CD14-positive monocyte (primary cell): ENCODE data around the gene MAP6D1. TPM values are rescaled to one million over a fixed set of nuclear protein-coding genes. Genes with fewer than 3 reads are reported as not detected.

Experiments used
- DNase-seq, 3 donors: peaks; one replicate each; pipeline ENCODE4 v3.0.0-alpha.2; 2011 to 2022
- H2AFZ ChIP-seq: 2 replicates; pipeline ENCODE4 v1.6.0; 2012; ENCODE audit warnings: mild to moderate bottlenecking, low read depth, low read length, inconsistent platforms; ENCODE audit not compliant: insufficient read depth, poor library complexity, severe bottlenecking
- H3K27ac ChIP-seq, 2 donors: 1 replicate in 1 of 2; 2 replicates in 1 of 2; pipeline ENCODE4 v1.5.1; 2012 to 2013; ENCODE audit warnings: low read length in 2 of 2, control low read depth in 1 of 2, inconsistent platforms in 1 of 2, low read depth in 1 of 2, mild to moderate bottlenecking in 1 of 2
- H3K27me3 ChIP-seq, 2 donors: one replicate each; pipeline versions ENCODE4 v1.6.0 to v1.6.1; 2011 to 2013; ENCODE audit warnings: low read length in 2 of 2; ENCODE audit not compliant: control insufficient read depth in 2 of 2, insufficient read depth in 2 of 2
- H3K36me3 ChIP-seq, 2 donors: replicated peaks in 1 of 2; 1 replicate in 1 of 2; 2 replicates in 1 of 2; pipeline versions ENCODE4 v1.5.1 to v1.6.1; 2012 to 2013; ENCODE audit warnings: low read length in 2 of 2, control low read depth in 1 of 2, inconsistent platforms in 1 of 2, mild to moderate bottlenecking in 1 of 2; ENCODE audit not compliant: insufficient read depth in 2 of 2, control insufficient read depth in 1 of 2
- H3K4me1 ChIP-seq, 2 donors: 1 replicate in 1 of 2; 2 replicates in 1 of 2; pipeline versions ENCODE4 v1.5.1 to v1.6.1; 2012 to 2013; ENCODE audit warnings: low read length in 2 of 2, control low read depth in 1 of 2, inconsistent platforms in 1 of 2, mild to moderate bottlenecking in 1 of 2, moderate library complexity in 1 of 2; ENCODE audit not compliant: insufficient read depth in 2 of 2, control insufficient read depth in 1 of 2
- H3K4me2 ChIP-seq: replicated peaks from 2 replicates; pipeline ENCODE3; 2012; ENCODE audit warnings: low read length, moderate library complexity, mild to moderate bottlenecking; ENCODE audit not compliant: poor library complexity, severe bottlenecking; ENCODE audit errors: extremely low read depth
- H3K4me3 ChIP-seq, 3 experiments: fragments of 200-600 bp in 1 of 3; sonication (generic) in 1 of 3; replicated peaks in 1 of 3; 1 replicate in 2 of 3; 2 replicates in 1 of 3; pipeline ENCODE4 v1.5.1; 2011 to 2013; ENCODE audit warnings: low read length in 3 of 3, mild to moderate bottlenecking in 3 of 3, control low read depth in 2 of 3, low read depth in 2 of 3, inconsistent platforms in 1 of 3, moderate library complexity in 1 of 3
- H3K79me2 ChIP-seq: 2 replicates; pipeline ENCODE4 v1.6.0; 2012; ENCODE audit warnings: mild to moderate bottlenecking, control low read depth, inconsistent platforms, low read length, moderate library complexity; ENCODE audit not compliant: insufficient read depth
- H3K9ac ChIP-seq: 2 replicates; pipeline ENCODE4 v1.6.0; 2017; ENCODE audit warnings: low read length, mild to moderate bottlenecking; ENCODE audit not compliant: insufficient read depth, poor library complexity, severe bottlenecking
- H3K9me3 ChIP-seq, 2 donors: replicated peaks in 1 of 2; 1 replicate in 1 of 2; 2 replicates in 1 of 2; pipeline versions ENCODE4 v1.5.1 to v1.6.1; 2012 to 2013; ENCODE audit warnings: low read length in 2 of 2, control low read depth in 1 of 2; ENCODE audit not compliant: control insufficient read depth in 1 of 2, insufficient read depth in 1 of 2
- H4K20me1 ChIP-seq: 2 replicates; pipeline ENCODE4 v1.6.0; 2012; ENCODE audit warnings: mild to moderate bottlenecking, low read length, control low read depth, moderate library complexity; ENCODE audit not compliant: insufficient read depth
- H3K27ac Mint-ChIP-seq, 7 donors: one replicate each; pipeline ENCODE4 v1.8.0; 2020; ENCODE audit warnings: mild to moderate bottlenecking in 7 of 7, mixed read lengths in 7 of 7, moderate library complexity in 6 of 7, inconsistent platforms in 2 of 7
- H3K27me3 Mint-ChIP-seq, 3 donors: one replicate each; pipeline ENCODE4 v1.8.0; 2021 to 2022; ENCODE audit warnings: low read depth in 3 of 3, mild to moderate bottlenecking in 3 of 3, mixed read lengths in 3 of 3, moderate library complexity in 3 of 3, inconsistent platforms in 1 of 3
- H3K36me3 Mint-ChIP-seq, 2 donors: one replicate each; pipeline ENCODE4 v1.8.0; 2020; ENCODE audit warnings: mixed read lengths in 2 of 2, inconsistent platforms in 1 of 2, mild to moderate bottlenecking in 1 of 2
- H3K4me1 Mint-ChIP-seq: one replicate; pipeline ENCODE4 v1.8.0; 2020; ENCODE audit warnings: mild to moderate bottlenecking, mixed read lengths
- H3K4me3 Mint-ChIP-seq, 2 donors: one replicate each; pipeline ENCODE4 v1.8.0; 2020; ENCODE audit warnings: mild to moderate bottlenecking in 2 of 2, mixed read lengths in 2 of 2, moderate library complexity in 1 of 2
- H3K9me3 Mint-ChIP-seq, 7 donors: one replicate each; pipeline ENCODE4 v1.8.0; 2020 to 2022; ENCODE audit warnings: mixed read lengths in 7 of 7, mild to moderate bottlenecking in 6 of 7, moderate library complexity in 6 of 7, inconsistent platforms in 2 of 7
- CTCF ChIP-seq: fragments of 200-600 bp; IDR thresholded peaks from one replicate; pipeline ENCODE4 v1.8.0; 2022; ENCODE audit warnings: antibody characterized with exemption, mild to moderate bottlenecking
- WGBS: methylation state at CpG from one replicate; pipeline ENCODE4 v1.1.5; 2013; ENCODE audit warnings: missing lambda C conversion rate; ENCODE audit not compliant: insufficient coverage; 5-methylcytosine and 5-hydroxymethylcytosine counted together
- intact Hi-C, 2 donors: fragments of 100-400 bp; cut with micrococcal nuclease; formaldehyde crosslinking; loops; one replicate each; pipeline versions ENCODE4 v1.15.0 to v1.15.1; 2023
- polyA plus RNA-seq, 3 donors: library from polyadenylated mRNA; depleted of rRNA in 1 of 3; unstranded in 2 of 3; stranded (reverse) in 1 of 3; fragments of 300-500 nt in 2 of 3; fragments of >200 nt in 1 of 3; fragmentation: Illumina TruSeq in 2 of 3; gene quantifications; 1 replicate in 2 of 3; 2 replicates in 1 of 3; pipeline ENCODE4 v1.2.3, GENCODE V29; 2012 to 2021

Gene MAP6D1
- polyA plus RNA-seq, 3 donors, result 0.18 to 0.35 TPM; not detected in 1

GRCh38 chr3:183766745-183767606, 58.4 kb downstream of the MAP6D1 start:
- Mint-ChIP-seq H3K27me3 (no peaks in the 10 kb centered on the region), H3K4me1 (peaks cover 16% of the 10 kb centered on the region), H3K9me3 (no peaks in the 10 kb centered on the region), H3K27ac (peak overlapping the region in 2 of 7 donors; percentile 6 to 48), H3K36me3 (peaks cover 17 to 61% of the 10 kb centered on the region in 2 donors), H3K4me3 (no peak overlapping the region)
- Histone ChIP-seq H3K9me3 (no peaks in the 10 kb centered on the region), H3K9ac (no peak overlapping the region), H3K79me2 (no peaks in the 10 kb centered on the region), H3K4me3 (no peak overlapping the region), H3K4me2 (no peak overlapping the region), H3K27ac (peak overlapping the region in 1 of 2 donors; percentile 40), H4K20me1 (no peaks in the 10 kb centered on the region), H3K36me3 (peaks cover 16 to 64% of the 10 kb centered on the region in 2 donors), H2AFZ (peak overlapping the region; percentile 17), H3K27me3 (no peaks in the 10 kb centered on the region), H3K4me1 (peaks cover 11 to 14% of the 10 kb centered on the region in 2 donors)
- peak; percentile 86 for TF ChIP-seq CTCF
- WGBS, result 52% methylated on average over 5 of the region's 9 CpGs
- peak; percentile 39 to 63 (median 63) for DNase-seq
- intact Hi-C loops, result loop anchor here (2.0 to 5.0 kb wide), 2 partner anchors 295 to 298 kb away; no protein-coding TSS in a partner anchor

DNA sequence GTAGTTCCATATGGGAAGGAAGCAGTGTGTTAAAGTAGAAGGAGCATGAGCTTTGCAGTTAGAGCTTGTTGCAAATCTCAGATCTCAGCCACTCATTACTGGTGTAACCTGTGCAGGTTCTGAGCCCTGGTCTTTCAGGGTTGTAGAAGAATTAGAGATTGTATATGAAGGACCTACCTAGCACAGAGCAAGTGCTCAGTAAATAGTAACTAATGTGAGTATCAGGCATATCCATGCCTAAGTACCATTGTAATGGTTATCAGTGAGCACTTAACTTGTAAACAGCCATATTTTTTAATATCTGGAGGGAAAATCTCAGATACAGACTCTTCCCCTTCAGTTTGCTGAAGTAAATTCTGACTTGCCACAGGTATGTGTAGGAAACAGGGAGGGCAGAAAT, 59.3 kb downstream of the MAP6D1 start:
- H3K4me1 ChIP-seq, result peaks cover 11 to 13% of the 10 kb centered on the region in 2 donors
- H3K27me3 Mint-ChIP-seq, result no peaks in the 10 kb centered on the region
- H3K4me1 Mint-ChIP-seq, result peaks cover 14% of the 10 kb centered on the region
- no peaks in the 10 kb centered on the region for H3K9me3 ChIP-seq
- DNase-seq, result no peak
- peaks cover 24 to 69% of the 10 kb centered on the region in 2 donors for H3K36me3 ChIP-seq
- no peaks in the 10 kb centered on the region for H3K79me2 ChIP-seq
- no peaks in the 10 kb centered on the region for H4K20me1 ChIP-seq
- H3K27ac ChIP-seq, result peak overlapping the region in 1 of 2 donors; percentile 5
- H3K4me3 ChIP-seq, result no peak overlapping the region
- H3K36me3 Mint-ChIP-seq, result peaks cover 23 to 63% of the 10 kb centered on the region in 2 donors
- intact Hi-C loops, result loop anchor here (2.0 to 5.0 kb wide), 2 partner anchors 294 to 297 kb away; no protein-coding TSS in a partner anchor
- H3K9me3 Mint-ChIP-seq, result no peaks in the 10 kb centered on the region
- H3K27me3 ChIP-seq, result no peaks in the 10 kb centered on the region
- H3K4me2 ChIP-seq, result no peak overlapping the region
- no peak overlapping the region for H2AFZ ChIP-seq
- peak overlapping the region in 1 of 7 donors; percentile 40 for H3K27ac Mint-ChIP-seq
- no peak overlapping the region for H3K4me3 Mint-ChIP-seq
- H3K9ac ChIP-seq, result no peak overlapping the region
- no peak for TF ChIP-seq CTCF

Other genes with a start within 250 kb of the MAP6D1 start
- gene KLHL24, start 190.0 kb downstream of the MAP6D1 start, polyA plus RNA-seq, result 10 to 100 TPM; 24.1 to 31.7 (median 31.4) TPM
- 10 to 100 TPM in 1 of 3 donors, 1 to 10 TPM in 2; 4.2 to 33.0 (median 5.0) TPM for gene YEATS2, start 127.8 kb downstream of the MAP6D1 start, polyA plus RNA-seq
- 100 to 1,000 TPM in 2 of 3 donors, 10 to 100 TPM in 1; 65.6 to 196 (median 155) TPM for gene PARL, start 59.3 kb upstream of the MAP6D1 start, polyA plus RNA-seq
- gene ABCC5, start 192.3 kb upstream of the MAP6D1 start, polyA plus RNA-seq, result 10 to 100 TPM in 1 of 3 donors, 1 to 10 TPM in 2; 6.2 to 30.9 (median 7.7) TPM
- not detected for gene HTR3D, start 206.2 kb upstream of the MAP6D1 start, polyA plus RNA-seq
- not detected for gene HTR3C, start 227.5 kb upstream of the MAP6D1 start, polyA plus RNA-seq